Tibial nerve (tissue), 4 donors: Measurements from ENCODE around the gene NCL. TPM values are rescaled to one million over a fixed set of nuclear protein-coding genes. Genes with fewer than 3 reads are reported as not detected.

Source experiments
- DNase-seq, 2 donors: peaks; one replicate each; pipeline ENCODE4 v3.0.0-alpha.2; 2019; ENCODE audit warnings: low spot score in 2 of 2
- H3K27ac ChIP-seq, 4 donors: fragments of 200-600 bp; sonication (generic) in 3 of 4; one replicate each; pipeline ENCODE4 v1.5.1; 2017 to 2019; ENCODE audit warnings: mild to moderate bottlenecking in 1 of 4
- H3K27me3 ChIP-seq, 2 donors: fragments of 200-600 bp; sonication (generic) in 1 of 2; one replicate each; pipeline versions ENCODE4 v1.5.1 to v1.6.0; 2017 to 2019
- H3K36me3 ChIP-seq, 3 donors: fragments of 200-600 bp; sonication (generic); one replicate each; pipeline ENCODE4 v1.5.1; 2018 to 2019
- H3K4me1 ChIP-seq, 4 donors: fragments of 200-600 bp; sonication (generic) in 3 of 4; one replicate each; pipeline ENCODE4 v1.5.1; 2017 to 2019
- H3K4me3 ChIP-seq, 4 donors: fragments of 200-600 bp; sonication (generic) in 3 of 4; one replicate each; pipeline ENCODE4 v1.5.1; 2017 to 2019; ENCODE audit warnings: mild to moderate bottlenecking in 1 of 4, moderate library complexity in 1 of 4
- H3K9me3 ChIP-seq, 4 donors: fragments of 200-600 bp; sonication (generic) in 3 of 4; one replicate each; pipeline ENCODE4 v1.5.1; 2017 to 2019
- EP300 ChIP-seq, 2 donors: sonication (generic); formaldehyde crosslinking; IDR thresholded peaks; one replicate each; pipeline ENCODE4 v1.6.1; 2017; ENCODE audit warnings: antibody characterized with exemption in 2 of 2, mild to moderate bottlenecking in 1 of 2
- POLR2A ChIP-seq, 2 donors: fragments of 450-650 bp; IDR thresholded peaks; one replicate each; pipeline ENCODE4 v1.6.1; 2017; ENCODE audit warnings: antibody characterized with exemption in 2 of 2, mild to moderate bottlenecking in 2 of 2, moderate library complexity in 2 of 2
- WGBS, 2 donors: methylation state at CpG; one replicate each; pipeline ENCODE4 v1.1.5; 2018; 5-methylcytosine and 5-hydroxymethylcytosine counted together
- total RNA-seq, 4 donors: library from RNA; depleted of rRNA; stranded (reverse); fragments of >200 nt; gene quantifications; one replicate each; pipeline ENCODE4 v1.1.0, GENCODE V29; 2016
- TF ChIP-seq, protein P1 (sequence below), 5 experiments: fragments of 200-600 bp in 3 of 5; fragments of 450-650 bp in 2 of 5; sonication (generic) in 3 of 5; IDR thresholded peaks; one replicate each; pipeline ENCODE4 v1.5.1; 2016 to 2019; ENCODE audit warnings: antibody characterized with exemption in 5 of 5, mild to moderate bottlenecking in 3 of 5, moderate library complexity in 2 of 5

NCL gene
- total RNA-seq, 4 donors from 2014 or later: 119 to 202 (median 143) TPM

DNA sequence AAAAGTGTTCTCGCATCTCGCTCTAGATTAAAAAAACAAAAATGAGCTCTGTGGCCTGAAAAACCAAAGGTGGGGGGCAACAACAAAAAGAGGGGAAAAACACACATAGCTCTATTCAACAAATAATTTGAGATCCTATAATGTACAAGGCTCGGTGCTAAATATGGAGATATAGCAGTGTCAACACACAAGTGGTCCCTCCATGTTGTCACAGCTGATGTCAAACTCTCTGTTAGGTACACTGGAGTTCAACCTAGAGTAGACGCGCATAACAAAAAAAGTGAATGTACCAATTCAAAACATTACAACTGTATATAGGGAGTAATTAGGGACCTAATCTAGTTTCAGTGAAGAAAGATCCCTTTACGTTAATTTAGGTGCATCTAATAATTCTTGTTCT is 5.9 kb downstream of the NCL start:
- no peaks in the 10 kb centered on the region for H3K9me3 ChIP-seq
- TF ChIP-seq POLR2A (IDR thresholded peaks at IDR 0.05) (no peak), EP300 (IDR thresholded peaks at IDR 0.05) (no peak)
- TF ChIP-seq, protein P1, sequence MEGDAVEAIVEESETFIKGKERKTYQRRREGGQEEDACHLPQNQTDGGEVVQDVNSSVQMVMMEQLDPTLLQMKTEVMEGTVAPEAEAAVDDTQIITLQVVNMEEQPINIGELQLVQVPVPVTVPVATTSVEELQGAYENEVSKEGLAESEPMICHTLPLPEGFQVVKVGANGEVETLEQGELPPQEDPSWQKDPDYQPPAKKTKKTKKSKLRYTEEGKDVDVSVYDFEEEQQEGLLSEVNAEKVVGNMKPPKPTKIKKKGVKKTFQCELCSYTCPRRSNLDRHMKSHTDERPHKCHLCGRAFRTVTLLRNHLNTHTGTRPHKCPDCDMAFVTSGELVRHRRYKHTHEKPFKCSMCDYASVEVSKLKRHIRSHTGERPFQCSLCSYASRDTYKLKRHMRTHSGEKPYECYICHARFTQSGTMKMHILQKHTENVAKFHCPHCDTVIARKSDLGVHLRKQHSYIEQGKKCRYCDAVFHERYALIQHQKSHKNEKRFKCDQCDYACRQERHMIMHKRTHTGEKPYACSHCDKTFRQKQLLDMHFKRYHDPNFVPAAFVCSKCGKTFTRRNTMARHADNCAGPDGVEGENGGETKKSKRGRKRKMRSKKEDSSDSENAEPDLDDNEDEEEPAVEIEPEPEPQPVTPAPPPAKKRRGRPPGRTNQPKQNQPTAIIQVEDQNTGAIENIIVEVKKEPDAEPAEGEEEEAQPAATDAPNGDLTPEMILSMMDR (IDR thresholded peaks at IDR 0.05): no peak
- peaks cover 4 to 92% (median 76%) of the 10 kb centered on the region in 3 donors for H3K36me3 ChIP-seq
- H3K4me3 ChIP-seq: no peak overlapping the region
- H3K27ac ChIP-seq: no peak overlapping the region
- no peaks in the 10 kb centered on the region for H3K27me3 ChIP-seq
- 92% methylated on average over 6 of the region's 6 CpGs for WGBS, 2 donors
- DNase-seq: no peak
- H3K4me1 ChIP-seq: peaks cover 6 to 40% (median 16%) of the 10 kb centered on the region in 4 donors

DNA sequence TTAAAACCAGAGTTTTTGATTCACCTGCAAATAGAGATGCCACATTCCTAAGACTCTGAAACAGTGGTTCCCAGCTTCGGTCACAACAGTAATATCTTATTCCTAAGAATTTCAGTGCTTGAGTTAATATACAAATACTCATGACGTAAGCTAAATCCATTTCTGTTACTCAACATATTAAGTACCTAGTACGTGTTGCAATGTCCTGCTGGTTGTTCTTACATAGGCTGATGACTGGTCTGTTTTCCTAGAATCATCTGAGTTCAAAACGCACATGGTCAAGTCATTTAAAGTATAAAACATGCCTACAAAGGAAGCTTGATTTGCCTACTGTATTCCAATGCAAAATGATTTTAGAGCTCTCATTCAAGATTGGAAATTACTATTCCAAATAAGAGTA is 7.2 kb downstream of the NCL start:
- Histone ChIP-seq H3K36me3 (peaks cover 4 to 95% (median 74%) of the 10 kb centered on the region in 3 donors), H3K27me3 (no peaks in the 10 kb centered on the region), H3K4me1 (peaks cover 0 to 27% (median 4%) of the 10 kb centered on the region in 4 donors), H3K9me3 (no peaks in the 10 kb centered on the region), H3K4me3 (no peak overlapping the region), H3K27ac (no peak overlapping the region)
- TF ChIP-seq EP300 (IDR thresholded peaks at IDR 0.05) (no peak), POLR2A (IDR thresholded peaks at IDR 0.05) (no peak)
- TF ChIP-seq, protein P1 (IDR thresholded peaks at IDR 0.05): no peak
- 59 to 86% methylated on average over 4 of the region's 4 CpGs for WGBS, 2 donors
- DNase-seq: no peak

DNA sequence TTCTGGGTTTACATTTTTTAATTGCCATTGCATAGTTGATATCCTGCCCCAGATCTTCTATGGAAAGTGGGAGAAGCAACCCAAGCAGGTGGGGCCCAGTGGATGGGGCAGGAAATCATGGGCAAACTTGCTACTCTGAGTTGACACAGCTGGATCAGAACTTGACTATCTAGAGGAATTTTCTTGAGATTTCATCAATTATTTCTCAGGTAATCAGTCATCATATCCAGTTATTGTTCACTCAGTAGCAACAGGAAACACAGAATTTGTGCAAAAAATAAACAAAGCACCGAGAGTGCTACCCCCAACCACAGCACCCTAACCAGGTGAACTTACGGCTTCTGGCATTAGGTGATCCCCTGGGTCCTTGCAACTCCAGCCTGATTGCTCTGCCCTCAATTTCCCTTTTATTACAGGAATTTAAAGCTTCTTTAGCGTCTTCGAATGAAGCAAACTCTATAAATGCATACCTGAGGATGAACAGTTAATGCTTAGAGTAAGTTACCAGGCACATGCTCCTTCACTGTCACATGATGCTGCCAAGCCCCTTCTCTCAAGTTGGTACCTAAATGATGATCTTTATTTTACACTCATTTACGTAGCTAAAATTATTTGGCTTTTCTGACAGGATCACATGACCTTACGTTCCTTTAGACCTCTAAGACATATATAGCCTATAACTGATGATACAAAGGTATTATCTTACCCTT is 7.8 kb downstream of the NCL start:
- TF ChIP-seq, protein P1 (IDR thresholded peaks at IDR 0.05): no peak
- TF ChIP-seq EP300 (IDR thresholded peaks at IDR 0.05): no peak
- TF ChIP-seq POLR2A (IDR thresholded peaks at IDR 0.05): no peak
- H3K4me1 ChIP-seq: peaks cover 0 to 20% (median 0%) of the 10 kb centered on the region in 4 donors
- no peak for DNase-seq
- H3K36me3 ChIP-seq: peaks cover 4 to 89% (median 68%) of the 10 kb centered on the region in 3 donors
- no peak overlapping the region for H3K4me3 ChIP-seq
- no peaks in the 10 kb centered on the region for H3K9me3 ChIP-seq
- no peaks in the 10 kb centered on the region for H3K27me3 ChIP-seq
- H3K27ac ChIP-seq: no peak overlapping the region
- WGBS, 2 donors: 70 to 78% methylated on average over 6 of the region's 6 CpGs

DNA sequence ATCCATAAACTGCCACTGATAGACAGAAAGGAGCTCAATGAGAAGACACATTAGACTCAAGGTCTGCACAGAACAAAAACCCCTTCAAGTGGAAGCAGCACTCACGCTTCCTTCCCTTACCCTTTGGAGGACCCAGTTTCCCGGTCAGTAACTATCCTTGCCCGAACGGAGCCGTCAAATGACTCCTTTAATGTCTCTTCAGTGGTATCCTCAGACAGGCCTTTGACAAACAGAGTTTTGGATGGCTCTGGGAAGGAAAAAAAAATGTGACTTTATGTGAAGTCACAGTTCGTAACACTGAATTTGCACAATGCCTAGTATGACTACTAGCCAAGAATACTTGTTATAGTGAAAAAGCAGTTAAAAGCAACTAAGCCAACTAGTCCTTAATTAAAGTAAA is 8.4 kb downstream of the NCL start:
- Histone ChIP-seq H3K36me3 (peaks cover 4 to 83% (median 64%) of the 10 kb centered on the region in 3 donors), H3K4me3 (no peak overlapping the region), H3K4me1 (peaks cover 0 to 15% (median 0%) of the 10 kb centered on the region in 4 donors), H3K27ac (no peak overlapping the region), H3K9me3 (no peaks in the 10 kb centered on the region), H3K27me3 (no peaks in the 10 kb centered on the region)
- TF ChIP-seq, protein P1 (IDR thresholded peaks at IDR 0.05): no peak
- TF ChIP-seq POLR2A (IDR thresholded peaks at IDR 0.05) (no peak), EP300 (IDR thresholded peaks at IDR 0.05) (no peak)
- DNase-seq: no peak
- WGBS, 2 donors: 85 to 87% methylated on average over 6 of the region's 6 CpGs

DNA sequence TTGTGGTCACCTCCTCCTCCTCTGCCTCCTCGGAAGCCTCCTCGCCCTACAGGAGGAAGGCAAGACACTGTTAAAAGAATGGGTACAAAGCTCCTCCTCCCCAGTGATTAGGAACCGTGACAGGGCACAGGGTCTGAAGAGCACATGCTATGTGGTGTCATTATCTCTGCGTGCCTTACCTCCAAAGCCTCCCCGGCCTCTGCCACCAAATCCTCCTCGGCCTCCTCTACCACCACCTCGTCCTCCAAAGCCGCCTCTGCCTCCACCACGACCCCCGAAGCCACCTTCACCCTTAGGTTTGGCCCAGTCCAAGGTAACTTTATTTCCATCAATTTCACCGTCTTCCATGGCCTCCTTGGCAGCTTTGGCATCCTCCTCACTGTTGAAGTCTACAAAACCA is 9.1 kb downstream of the NCL start:
- no peaks in the 10 kb centered on the region for H3K9me3 ChIP-seq
- WGBS, 2 donors: 80 to 89% methylated on average over 11 of the region's 11 CpGs
- no peaks in the 10 kb centered on the region for H3K27me3 ChIP-seq
- peaks cover 4 to 77% (median 64%) of the 10 kb centered on the region in 3 donors for H3K36me3 ChIP-seq
- no peak for DNase-seq
- H3K4me1 ChIP-seq: peaks cover 0 to 11% (median 0%) of the 10 kb centered on the region in 4 donors
- no peak overlapping the region for H3K4me3 ChIP-seq
- no peak overlapping the region for H3K27ac ChIP-seq
- TF ChIP-seq, protein P1 (IDR thresholded peaks at IDR 0.05): no peak
- no peak for TF ChIP-seq POLR2A (IDR thresholded peaks at IDR 0.05)
- no peak for TF ChIP-seq EP300 (IDR thresholded peaks at IDR 0.05)
